ENCODE results near the gene GPR37L1.

DNA sequence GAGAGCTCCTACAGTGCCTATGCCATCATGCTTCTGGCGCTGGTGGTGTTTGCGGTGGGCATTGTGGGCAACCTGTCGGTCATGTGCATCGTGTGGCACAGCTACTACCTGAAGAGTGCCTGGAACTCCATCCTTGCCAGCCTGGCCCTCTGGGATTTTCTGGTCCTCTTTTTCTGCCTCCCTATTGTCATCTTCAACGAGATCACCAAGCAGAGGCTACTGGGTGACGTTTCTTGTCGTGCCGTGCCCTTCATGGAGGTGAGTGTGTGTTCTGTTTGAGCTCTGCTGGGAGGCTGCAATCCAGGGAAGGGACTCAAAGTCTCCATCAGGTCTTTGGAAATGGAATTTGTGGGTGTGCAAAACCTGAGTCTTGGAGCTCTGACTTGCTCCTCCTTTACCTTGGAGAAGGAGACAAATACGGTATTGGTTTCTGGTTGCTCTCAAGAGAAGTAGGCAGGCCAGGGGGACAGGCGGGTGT is 658 bp downstream of the GPR37L1 start:
- no peak for TF ChIP-seq POLR2A (IDR thresholded peaks at IDR 0.05)
- TF ChIP-seq CTCF (IDR thresholded peaks at IDR 0.05): no peak

All from esophagus squamous epithelium (tissue), 4 donors.